HL-60 (cell line): ENCODE data around the gene RBM4.

Experiments
- DNase-seq, 2 experiments: peaks; one replicate each; pipeline ENCODE4 v3.0.0-alpha.2; 2010 to 2020; ENCODE audit warnings: low read depth in 1 of 2, low spot score in 1 of 2
- H3K27ac ChIP-seq: fragments of 250-450 bp; sonication (Bioruptor Pico); replicated peaks from 2 replicates; pipeline ENCODE4 v1.5.1; 2020; ENCODE audit warnings: mild to moderate bottlenecking, moderate library complexity
- H3K27me3 ChIP-seq: fragments of 250-450 bp; sonication (Bioruptor Pico); 2 replicates; pipeline ENCODE4 v1.5.1; 2021; ENCODE audit warnings: mild to moderate bottlenecking, moderate library complexity; ENCODE audit not compliant: insufficient read depth, poor library complexity, severe bottlenecking
- H3K4me3 ChIP-seq: replicated peaks from 2 replicates; pipeline ENCODE4 v1.5.1; 2011; ENCODE audit warnings: mild to moderate bottlenecking, control low read depth, low read length; ENCODE audit not compliant: insufficient read depth
- CTCF ChIP-seq: IDR thresholded peaks from one replicate; pipeline ENCODE4 v1.5.1; 2011; ENCODE audit warnings: low read length, control low read depth, inconsistent platforms; ENCODE audit not compliant: insufficient read depth
- GABPA ChIP-seq: IDR thresholded peaks from 2 replicates; pipeline ENCODE4 v1.6.1; 2012; ENCODE audit warnings: low read depth
- POLR2AphosphoS5 ChIP-seq: IDR thresholded peaks from 2 replicates; pipeline ENCODE4 v1.6.1; 2012; ENCODE audit warnings: low read depth
- SPI1 ChIP-seq: IDR thresholded peaks from 2 replicates; pipeline ENCODE4 v1.6.1; 2012; ENCODE audit warnings: low read depth, mild to moderate bottlenecking, borderline replicate concordance
- TF ChIP-seq, protein P1 (sequence below): IDR thresholded peaks from 2 replicates; pipeline ENCODE4 v1.6.1; 2012; ENCODE audit warnings: low read depth; ENCODE audit not compliant: insufficient replicate concordance

The RBM4 gene

DNA sequence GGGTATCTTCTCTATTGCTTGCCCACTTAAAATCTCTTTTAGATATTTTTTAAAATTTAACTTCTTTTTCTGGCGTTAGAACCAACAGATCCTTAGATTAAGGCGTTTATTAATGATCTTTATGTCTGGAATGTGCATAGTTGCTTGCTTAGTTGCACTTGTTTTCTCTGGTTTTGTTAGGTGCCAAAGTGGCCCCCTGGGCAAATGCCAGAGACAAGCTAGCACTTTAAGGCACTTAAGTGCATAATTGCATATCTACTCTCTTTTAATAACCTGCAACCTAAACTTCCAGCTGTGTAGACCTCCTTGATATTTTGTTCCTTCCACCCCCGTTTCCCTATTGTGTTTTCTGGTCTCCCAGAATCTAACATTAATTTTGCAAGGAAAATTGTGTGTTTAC lies 3.3 kb downstream of the RBM4 start:
- no peak for TF ChIP-seq POLR2AphosphoS5
- TF ChIP-seq CTCF, result no peak
- TF ChIP-seq SPI1, result no peak
- TF ChIP-seq, protein P1, sequence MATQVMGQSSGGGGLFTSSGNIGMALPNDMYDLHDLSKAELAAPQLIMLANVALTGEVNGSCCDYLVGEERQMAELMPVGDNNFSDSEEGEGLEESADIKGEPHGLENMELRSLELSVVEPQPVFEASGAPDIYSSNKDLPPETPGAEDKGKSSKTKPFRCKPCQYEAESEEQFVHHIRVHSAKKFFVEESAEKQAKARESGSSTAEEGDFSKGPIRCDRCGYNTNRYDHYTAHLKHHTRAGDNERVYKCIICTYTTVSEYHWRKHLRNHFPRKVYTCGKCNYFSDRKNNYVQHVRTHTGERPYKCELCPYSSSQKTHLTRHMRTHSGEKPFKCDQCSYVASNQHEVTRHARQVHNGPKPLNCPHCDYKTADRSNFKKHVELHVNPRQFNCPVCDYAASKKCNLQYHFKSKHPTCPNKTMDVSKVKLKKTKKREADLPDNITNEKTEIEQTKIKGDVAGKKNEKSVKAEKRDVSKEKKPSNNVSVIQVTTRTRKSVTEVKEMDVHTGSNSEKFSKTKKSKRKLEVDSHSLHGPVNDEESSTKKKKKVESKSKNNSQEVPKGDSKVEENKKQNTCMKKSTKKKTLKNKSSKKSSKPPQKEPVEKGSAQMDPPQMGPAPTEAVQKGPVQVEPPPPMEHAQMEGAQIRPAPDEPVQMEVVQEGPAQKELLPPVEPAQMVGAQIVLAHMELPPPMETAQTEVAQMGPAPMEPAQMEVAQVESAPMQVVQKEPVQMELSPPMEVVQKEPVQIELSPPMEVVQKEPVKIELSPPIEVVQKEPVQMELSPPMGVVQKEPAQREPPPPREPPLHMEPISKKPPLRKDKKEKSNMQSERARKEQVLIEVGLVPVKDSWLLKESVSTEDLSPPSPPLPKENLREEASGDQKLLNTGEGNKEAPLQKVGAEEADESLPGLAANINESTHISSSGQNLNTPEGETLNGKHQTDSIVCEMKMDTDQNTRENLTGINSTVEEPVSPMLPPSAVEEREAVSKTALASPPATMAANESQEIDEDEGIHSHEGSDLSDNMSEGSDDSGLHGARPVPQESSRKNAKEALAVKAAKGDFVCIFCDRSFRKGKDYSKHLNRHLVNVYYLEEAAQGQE, result no peak
- DNase-seq, result no peak
- Histone ChIP-seq H3K4me3 (no peak overlapping the region), H3K27me3 (no peaks in the 10 kb centered on the region), H3K27ac (no peak overlapping the region)

- Histone ChIP-seq H3K27ac (no peak overlapping the region), H3K4me3 (no peak overlapping the region), H3K27me3 (no peaks in the 10 kb centered on the region)
- TF ChIP-seq SPI1, result no peak
- TF ChIP-seq, protein P1, result no peak
- no peak for TF ChIP-seq POLR2AphosphoS5
- TF ChIP-seq CTCF, result no peak
- TF ChIP-seq GABPA, result no peak
- DNase-seq, result no peak
Observed at GRCh38 chr11:66643745-66644437, 5.4 kb downstream of the RBM4 start.

DNA sequence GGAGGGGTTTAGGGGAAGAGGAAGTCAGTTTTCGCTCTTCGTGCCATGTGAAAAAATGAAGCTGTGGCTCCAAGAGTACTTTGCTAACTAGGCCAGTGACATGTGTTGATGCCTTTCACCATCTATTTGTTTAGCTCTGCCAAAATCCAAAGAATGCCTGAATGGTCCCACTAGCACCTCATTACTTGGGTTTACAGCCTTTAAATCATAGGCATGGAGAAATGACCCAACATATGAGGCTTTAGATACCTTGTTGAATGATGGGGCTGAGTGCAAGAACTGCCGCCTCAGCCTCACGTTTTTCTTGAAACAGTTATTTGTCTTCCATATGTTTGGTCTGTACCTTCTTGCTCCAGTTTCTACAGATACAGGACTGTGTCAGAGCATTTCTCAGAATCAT lies 8.3 kb downstream of the RBM4 start:
- Histone ChIP-seq H3K4me3 (no peak overlapping the region), H3K27me3 (no peaks in the 10 kb centered on the region), H3K27ac (no peak overlapping the region)
- no peak for DNase-seq
- TF ChIP-seq SPI1 (peak; percentile 27; the same call in 1 of the 2 replicates), POLR2AphosphoS5 (no peak), CTCF (no peak), GABPA (no peak)
- TF ChIP-seq, protein P1, result no peak
